Natural killer cell (primary cell): ENCODE results near the gene B4GALT7. TPM values are rescaled to one million over a fixed set of nuclear protein-coding genes. Genes with fewer than 3 reads are reported as not detected.

ENCODE experiments used
- ATAC-seq, 3 donors: fragments of 150-1000 bp in 2 of 3; fragments of 200-7000 bp in 1 of 3; cut with Tn5 transposase; 1 replicate in 1 of 3; 2 replicates in 2 of 3; pipeline ENCODE4 v1.10.0; 2021; ENCODE audit warnings: mild to moderate bottlenecking in 2 of 3, moderate library complexity in 2 of 3
- DNase-seq, 2 donors: peaks; one replicate each; pipeline versions ENCODE4 v3.0.0 to v3.0.0-alpha.2; 2013 to 2021; ENCODE audit warnings: mixed read lengths in 1 of 2
- H3K27ac ChIP-seq: one replicate; pipeline ENCODE4 v1.5.1; 2013; ENCODE audit warnings: mild to moderate bottlenecking, low read length
- H3K27me3 ChIP-seq: one replicate; pipeline ENCODE4 v1.6.1; 2013; ENCODE audit warnings: low read length; ENCODE audit not compliant: control insufficient read depth, insufficient read depth
- H3K36me3 ChIP-seq: one replicate; pipeline ENCODE4 v1.6.1; 2013; ENCODE audit warnings: low read length; ENCODE audit not compliant: control insufficient read depth, insufficient read depth
- H3K4me1 ChIP-seq: one replicate; pipeline ENCODE4 v1.6.1; 2013; ENCODE audit warnings: low read length; ENCODE audit not compliant: control insufficient read depth, insufficient read depth
- H3K4me3 ChIP-seq: one replicate; pipeline ENCODE4 v1.5.1; 2013; ENCODE audit warnings: low read length
- H3K9me3 ChIP-seq: one replicate; pipeline ENCODE4 v1.6.1; 2013; ENCODE audit warnings: low read length; ENCODE audit not compliant: control insufficient read depth, insufficient read depth
- H3K27ac Mint-ChIP-seq, 2 donors: one replicate each; pipeline ENCODE4 v1.8.0; 2022; ENCODE audit warnings: mild to moderate bottlenecking in 2 of 2, mixed read lengths in 2 of 2, moderate library complexity in 1 of 2
- H3K27me3 Mint-ChIP-seq, 2 donors: one replicate each; pipeline ENCODE4 v1.8.0; 2022; ENCODE audit warnings: low read depth in 2 of 2, mixed read lengths in 2 of 2
- H3K36me3 Mint-ChIP-seq: one replicate; pipeline ENCODE4 v1.8.0; 2022; ENCODE audit warnings: mixed read lengths
- H3K4me1 Mint-ChIP-seq, 2 donors: one replicate each; pipeline ENCODE4 v1.8.0; 2022; ENCODE audit warnings: mixed read lengths in 2 of 2
- H3K4me3 Mint-ChIP-seq: one replicate; pipeline ENCODE4 v1.8.0; 2022; ENCODE audit warnings: mild to moderate bottlenecking, moderate library complexity, mixed read lengths
- H3K9me3 Mint-ChIP-seq, 2 donors: one replicate each; pipeline ENCODE4 v1.8.0; 2022; ENCODE audit warnings: mixed read lengths in 2 of 2
- WGBS: methylation state at CpG from one replicate; pipeline ENCODE4 v1.1.7; 2013; ENCODE audit warnings: missing lambda C conversion rate; ENCODE audit not compliant: insufficient coverage; 5-methylcytosine and 5-hydroxymethylcytosine counted together
- intact Hi-C: fragments of 100-400 bp; cut with micrococcal nuclease; formaldehyde crosslinking; loops from one replicate; pipeline ENCODE4 v1.14.2; 2022
- total RNA-seq, 4 donors: library from RNA; stranded (reverse); fragments of 120-200 nt in 1 of 4; gene quantifications; one replicate each; pipeline versions ENCODE4 v1.2.3 to v1.2.4, GENCODE V29; 2013 to 2022
- TF ChIP-seq, protein P1 (sequence below): fragments of 200-600 bp; IDR thresholded peaks from one replicate; pipeline ENCODE4 v1.8.0; 2022; ENCODE audit warnings: antibody characterized with exemption

The B4GALT7 gene
- total RNA-seq, 3 donors from 2014 or later (not counting 1 experiment from before 2014, with no cell fraction given), result 28.7 to 38.5 (median 28.7) TPM

DNA sequence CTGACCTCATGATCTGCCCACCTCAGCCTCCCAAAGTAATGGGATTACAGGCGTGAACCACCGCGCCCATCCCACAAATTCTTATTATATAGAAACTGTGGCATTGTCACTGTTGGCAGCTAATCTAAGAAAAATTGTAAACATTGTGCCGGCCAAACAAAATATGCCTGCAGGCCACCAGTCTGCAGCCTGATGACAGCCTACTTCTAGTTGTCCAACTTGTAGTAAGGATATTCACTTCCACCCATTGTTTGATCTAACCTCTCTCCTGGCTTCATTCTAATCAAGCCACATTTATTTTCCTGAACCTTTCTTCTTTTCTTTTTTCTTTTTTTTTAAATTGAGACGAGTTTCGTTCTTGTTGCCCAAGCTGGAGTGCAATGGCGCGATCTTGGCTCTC, 21.6 kb upstream of the B4GALT7 start:
- DNase-seq (no peak), ATAC-seq (no peak)
- Mint-ChIP-seq H3K36me3 (no peaks in the 10 kb centered on the region), H3K9me3 (no peaks in the 10 kb centered on the region), H3K4me1 (no peaks in the 10 kb centered on the region), H3K4me3 (no peak overlapping the region), H3K27me3 (peaks cover 8 to 20% of the 10 kb centered on the region in 2 donors), H3K27ac (no peak overlapping the region)
- 96% methylated on average over 8 of the region's 8 CpGs for WGBS
- Histone ChIP-seq H3K9me3 (no peaks in the 10 kb centered on the region), H3K36me3 (no peaks in the 10 kb centered on the region), H3K4me3 (no peak overlapping the region), H3K27me3 (no peaks in the 10 kb centered on the region), H3K27ac (no peak overlapping the region), H3K4me1 (no peaks in the 10 kb centered on the region)
- TF ChIP-seq, protein P1, sequence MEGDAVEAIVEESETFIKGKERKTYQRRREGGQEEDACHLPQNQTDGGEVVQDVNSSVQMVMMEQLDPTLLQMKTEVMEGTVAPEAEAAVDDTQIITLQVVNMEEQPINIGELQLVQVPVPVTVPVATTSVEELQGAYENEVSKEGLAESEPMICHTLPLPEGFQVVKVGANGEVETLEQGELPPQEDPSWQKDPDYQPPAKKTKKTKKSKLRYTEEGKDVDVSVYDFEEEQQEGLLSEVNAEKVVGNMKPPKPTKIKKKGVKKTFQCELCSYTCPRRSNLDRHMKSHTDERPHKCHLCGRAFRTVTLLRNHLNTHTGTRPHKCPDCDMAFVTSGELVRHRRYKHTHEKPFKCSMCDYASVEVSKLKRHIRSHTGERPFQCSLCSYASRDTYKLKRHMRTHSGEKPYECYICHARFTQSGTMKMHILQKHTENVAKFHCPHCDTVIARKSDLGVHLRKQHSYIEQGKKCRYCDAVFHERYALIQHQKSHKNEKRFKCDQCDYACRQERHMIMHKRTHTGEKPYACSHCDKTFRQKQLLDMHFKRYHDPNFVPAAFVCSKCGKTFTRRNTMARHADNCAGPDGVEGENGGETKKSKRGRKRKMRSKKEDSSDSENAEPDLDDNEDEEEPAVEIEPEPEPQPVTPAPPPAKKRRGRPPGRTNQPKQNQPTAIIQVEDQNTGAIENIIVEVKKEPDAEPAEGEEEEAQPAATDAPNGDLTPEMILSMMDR, result no peak
- intact Hi-C loops, result no loop called here

DNA sequence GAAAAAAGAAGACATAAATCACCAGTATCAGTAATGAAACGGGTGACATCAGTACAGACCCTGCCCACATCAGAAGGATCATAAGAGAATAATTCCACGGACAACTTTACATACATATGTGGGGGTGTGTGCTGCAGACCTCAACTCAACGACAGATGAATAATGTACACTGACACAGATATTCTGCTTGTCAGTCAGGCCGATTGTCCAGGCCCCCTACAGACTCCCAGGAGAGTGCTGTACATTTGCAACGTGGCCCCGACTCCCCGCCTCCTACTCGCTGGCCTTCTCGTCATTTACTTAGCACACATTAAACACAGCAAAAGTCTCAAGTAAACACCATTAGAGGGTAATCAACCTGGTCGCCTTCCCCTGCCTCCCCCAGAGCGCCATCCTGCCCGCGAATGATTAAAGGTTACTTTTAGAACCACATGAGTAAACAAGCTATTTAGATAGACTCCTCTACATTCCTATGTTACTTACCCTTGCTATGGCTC, 11.5 kb upstream of the B4GALT7 start:
- Histone ChIP-seq H3K4me3 (no peak overlapping the region), H3K27me3 (no peaks in the 10 kb centered on the region), H3K36me3 (peaks cover 2% of the 10 kb centered on the region), H3K27ac (no peak overlapping the region), H3K9me3 (no peaks in the 10 kb centered on the region), H3K4me1 (peaks cover 15% of the 10 kb centered on the region)
- Mint-ChIP-seq H3K4me1 (peaks cover 18 to 21% of the 10 kb centered on the region in 2 donors), H3K27me3 (peaks cover 13 to 25% of the 10 kb centered on the region in 2 donors), H3K4me3 (no peak overlapping the region), H3K9me3 (no peaks in the 10 kb centered on the region), H3K36me3 (no peaks in the 10 kb centered on the region), H3K27ac (no peak overlapping the region)
- DNase-seq, result no peak
- TF ChIP-seq, protein P1, result no peak
- intact Hi-C loops, result no loop called here
- no peak for ATAC-seq
- WGBS, result 64% methylated on average over 11 of the region's 13 CpGs

DNA sequence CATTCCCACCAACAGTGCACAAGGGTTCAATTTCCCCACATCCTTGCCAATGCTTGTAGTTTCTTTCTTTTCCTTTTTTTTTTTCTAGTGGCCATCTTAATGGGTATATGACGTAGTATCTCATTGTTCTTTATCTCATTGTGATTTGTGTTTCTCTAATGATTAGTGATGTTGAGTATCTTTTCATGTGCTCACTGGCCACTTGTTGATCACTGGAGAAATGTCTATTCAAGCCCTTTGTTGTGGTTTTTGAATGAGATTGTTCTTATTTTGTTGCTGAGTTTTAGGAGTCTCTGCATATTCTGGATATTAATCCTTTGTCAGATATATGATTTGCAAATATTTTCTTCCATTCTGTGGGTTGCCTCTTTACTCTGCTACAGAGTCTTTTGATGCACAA, 9.5 kb upstream of the B4GALT7 start:
- no peak for ATAC-seq
- WGBS, result 100% methylated on average over 1 of the region's 1 CpG
- intact Hi-C loops, result no loop called here
- H3K4me3 Mint-ChIP-seq, result no peak overlapping the region
- H3K36me3 ChIP-seq, result peaks cover 22% of the 10 kb centered on the region
- DNase-seq, result no peak
- H3K4me3 ChIP-seq, result no peak overlapping the region
- no peaks in the 10 kb centered on the region for H3K9me3 ChIP-seq
- no peaks in the 10 kb centered on the region for H3K27me3 ChIP-seq
- peaks cover 19% of the 10 kb centered on the region for H3K4me1 ChIP-seq
- H3K4me1 Mint-ChIP-seq, result peaks cover 24 to 27% of the 10 kb centered on the region in 2 donors
- TF ChIP-seq, protein P1, result no peak
- peaks cover 6 to 15% of the 10 kb centered on the region in 2 donors for H3K27me3 Mint-ChIP-seq
- H3K36me3 Mint-ChIP-seq, result peaks cover 5% of the 10 kb centered on the region
- H3K27ac ChIP-seq, result no peak overlapping the region
- no peak overlapping the region for H3K27ac Mint-ChIP-seq
- H3K9me3 Mint-ChIP-seq, result no peaks in the 10 kb centered on the region

DNA sequence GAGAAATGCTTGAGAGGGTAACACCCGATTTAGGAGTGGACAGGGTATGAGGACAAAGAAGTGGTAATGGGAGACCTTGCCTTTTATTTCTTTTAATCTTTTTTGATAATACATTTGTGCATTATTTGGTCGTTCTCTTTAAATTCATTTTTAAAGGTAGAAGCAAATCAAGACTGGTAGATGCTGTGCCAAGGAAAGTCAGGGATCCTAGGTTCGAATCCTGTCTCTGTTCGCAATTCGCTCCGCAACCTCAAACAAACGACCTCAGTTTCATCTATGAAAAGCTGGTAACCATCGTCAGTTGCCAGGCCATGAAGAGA, 8.3 kb upstream of the B4GALT7 start:
- Mint-ChIP-seq H3K27ac (peak overlapping the region; percentile 89 to 90), H3K36me3 (peaks cover 5% of the 10 kb centered on the region), H3K9me3 (no peaks in the 10 kb centered on the region), H3K4me1 (peaks cover 24 to 31% of the 10 kb centered on the region in 2 donors), H3K4me3 (peak overlapping the region; percentile 99), H3K27me3 (peaks cover 6 to 11% of the 10 kb centered on the region in 2 donors)
- Histone ChIP-seq H3K27me3 (no peaks in the 10 kb centered on the region), H3K9me3 (no peaks in the 10 kb centered on the region), H3K36me3 (peaks cover 31% of the 10 kb centered on the region), H3K4me1 (peaks cover 19% of the 10 kb centered on the region), H3K4me3 (peak overlapping the region; percentile 17), H3K27ac (no peak overlapping the region)
- TF ChIP-seq, protein P1, result no peak
- 21% methylated on average over 8 of the region's 8 CpGs for WGBS
- ATAC-seq (no peak), DNase-seq (no peak)
- intact Hi-C loops, result no loop called here
